AG04450 (cell line): ENCODE data around the gene MAN1C1. TPM values are rescaled to one million over a fixed set of nuclear protein-coding genes. Genes with fewer than 3 reads are reported as not detected.

Experiments
- CTCF ChIA-PET: fragments of 300-600, 350-600 bp; formaldehyde crosslinking; extraction: SDS; loops from one replicate; lab custom pipeline; 2022; ENCODE audit warnings: antibody characterized with exemption, inconsistent platforms; lab: Charles Lee
- POLR2A ChIA-PET: fragments of 350-600 bp; formaldehyde crosslinking; extraction: SDS; loops from one replicate; lab custom pipeline; 2021; ENCODE audit warnings: antibody characterized with exemption, inconsistent platforms; lab: Yijun Ruan, JAX
- DNase-seq: peaks from one replicate; pipeline ENCODE4 v3.0.0-alpha.2; 2011; ENCODE audit warnings: low read depth, low spot score
- H3K27ac ChIP-seq: one replicate; pipeline ENCODE4 v1.5.1; 2012; ENCODE audit warnings: low read depth, low read length, control low read depth
- H3K27me3 ChIP-seq: one replicate; pipeline ENCODE4 v1.6.0; 2012; ENCODE audit warnings: low read length; ENCODE audit not compliant: control insufficient read depth, insufficient read depth
- H3K4me3 ChIP-seq: 2 replicates; pipeline ENCODE4 v1.5.1; 2011; ENCODE audit warnings: mild to moderate bottlenecking, low read depth, low read length, control low read depth
- H3K9me3 ChIP-seq: 2 replicates; pipeline ENCODE4 v1.5.1; 2012; ENCODE audit warnings: low read length; ENCODE audit not compliant: control insufficient read depth, insufficient read depth
- polyA plus RNA-seq: library from polyadenylated mRNA; depleted of rRNA; stranded (reverse); fragments of >200 nt; gene quantifications from 2 replicates; pipeline ENCODE4 v1.2.3, GENCODE V29; 2011
- TF ChIP-seq, protein P1 (sequence below): IDR thresholded peaks from 2 replicates; pipeline ENCODE4 v1.5.1; 2011; ENCODE audit warnings: low read depth, low read length, control low read depth, inconsistent platforms

Gene MAN1C1
- polyA plus RNA-seq, 1 experiment: 16.9 TPM

DNA sequence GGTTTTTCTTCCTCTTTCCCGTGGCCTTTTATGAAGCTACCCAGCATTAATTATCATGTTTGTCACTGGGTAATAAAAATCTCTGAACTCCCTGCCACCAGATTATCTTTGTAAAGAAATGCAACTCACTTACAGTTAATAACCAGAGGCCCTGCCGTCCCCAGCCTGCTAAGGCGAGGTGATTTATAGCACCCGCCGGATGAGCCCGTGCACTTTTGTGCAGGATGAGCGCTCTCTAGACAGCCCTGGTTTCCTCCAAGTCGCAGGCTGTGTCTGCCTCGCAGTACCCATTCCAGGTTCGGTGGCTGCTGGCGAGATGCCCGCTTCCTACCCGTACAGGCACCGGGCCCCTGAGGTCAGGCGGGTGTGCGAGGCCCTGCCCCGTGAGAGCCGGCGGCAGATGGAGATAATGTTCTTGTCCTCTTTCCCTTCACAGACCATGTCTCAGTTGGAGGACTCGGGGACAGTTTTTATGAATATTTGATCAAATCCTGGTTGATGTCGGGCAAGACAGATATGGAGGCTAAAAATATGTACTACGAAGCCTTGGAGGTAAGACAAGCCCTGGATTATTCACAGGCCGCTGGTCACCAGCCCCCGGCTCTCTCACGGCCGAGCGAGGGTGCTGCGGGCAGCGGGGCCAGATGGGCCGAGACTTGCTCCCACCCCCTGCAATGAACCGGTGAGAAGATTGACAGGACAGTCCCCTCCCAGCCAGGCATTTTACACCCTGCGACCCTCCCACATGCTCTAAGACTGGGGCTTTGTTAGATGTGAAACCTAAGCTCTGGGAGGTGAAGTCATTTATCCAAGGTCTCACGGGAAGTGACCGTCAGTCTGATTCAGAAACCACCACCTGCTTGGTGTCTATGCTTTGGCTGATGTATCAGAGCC, 154.9 kb downstream of the MAN1C1 start:
- TF ChIP-seq, protein P1, sequence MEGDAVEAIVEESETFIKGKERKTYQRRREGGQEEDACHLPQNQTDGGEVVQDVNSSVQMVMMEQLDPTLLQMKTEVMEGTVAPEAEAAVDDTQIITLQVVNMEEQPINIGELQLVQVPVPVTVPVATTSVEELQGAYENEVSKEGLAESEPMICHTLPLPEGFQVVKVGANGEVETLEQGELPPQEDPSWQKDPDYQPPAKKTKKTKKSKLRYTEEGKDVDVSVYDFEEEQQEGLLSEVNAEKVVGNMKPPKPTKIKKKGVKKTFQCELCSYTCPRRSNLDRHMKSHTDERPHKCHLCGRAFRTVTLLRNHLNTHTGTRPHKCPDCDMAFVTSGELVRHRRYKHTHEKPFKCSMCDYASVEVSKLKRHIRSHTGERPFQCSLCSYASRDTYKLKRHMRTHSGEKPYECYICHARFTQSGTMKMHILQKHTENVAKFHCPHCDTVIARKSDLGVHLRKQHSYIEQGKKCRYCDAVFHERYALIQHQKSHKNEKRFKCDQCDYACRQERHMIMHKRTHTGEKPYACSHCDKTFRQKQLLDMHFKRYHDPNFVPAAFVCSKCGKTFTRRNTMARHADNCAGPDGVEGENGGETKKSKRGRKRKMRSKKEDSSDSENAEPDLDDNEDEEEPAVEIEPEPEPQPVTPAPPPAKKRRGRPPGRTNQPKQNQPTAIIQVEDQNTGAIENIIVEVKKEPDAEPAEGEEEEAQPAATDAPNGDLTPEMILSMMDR: no peak
- H3K9me3 ChIP-seq: no peaks in the 10 kb centered on the region
- peaks cover 3% of the 10 kb centered on the region for H3K27me3 ChIP-seq
- H3K4me3 ChIP-seq: no peak overlapping the region
- POLR2A ChIA-PET: no interaction called here
- no peak for DNase-seq
- H3K27ac ChIP-seq: no peak overlapping the region
- CTCF ChIA-PET: no interaction called here

DNA sequence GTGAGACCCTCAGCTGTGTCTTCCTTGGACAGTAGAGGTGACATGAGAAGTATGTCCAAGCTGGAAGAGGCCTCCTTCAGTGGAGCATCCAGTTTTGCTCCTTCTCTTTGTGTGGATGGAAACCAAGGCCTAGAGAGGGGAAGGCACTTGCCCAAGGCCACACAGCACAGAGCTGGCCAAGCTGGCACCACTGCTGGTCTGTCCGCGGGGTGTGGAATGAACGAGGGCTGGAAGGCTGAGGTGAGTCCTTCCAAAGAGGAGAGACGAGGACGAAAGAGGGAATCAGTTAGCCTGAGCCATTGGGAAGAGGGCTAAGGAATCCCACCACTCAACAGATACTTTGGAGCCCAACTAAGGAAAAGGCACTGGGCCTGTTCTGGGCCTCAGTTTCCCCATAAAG, 155.6 kb downstream of the MAN1C1 start:
- ChIA-PET CTCF (no interaction called here), POLR2A (no interaction called here)
- Histone ChIP-seq H3K27me3 (peaks cover 3% of the 10 kb centered on the region), H3K9me3 (no peaks in the 10 kb centered on the region), H3K4me3 (no peak overlapping the region), H3K27ac (no peak overlapping the region)
- DNase-seq: no peak
- TF ChIP-seq, protein P1: no peak

DNA sequence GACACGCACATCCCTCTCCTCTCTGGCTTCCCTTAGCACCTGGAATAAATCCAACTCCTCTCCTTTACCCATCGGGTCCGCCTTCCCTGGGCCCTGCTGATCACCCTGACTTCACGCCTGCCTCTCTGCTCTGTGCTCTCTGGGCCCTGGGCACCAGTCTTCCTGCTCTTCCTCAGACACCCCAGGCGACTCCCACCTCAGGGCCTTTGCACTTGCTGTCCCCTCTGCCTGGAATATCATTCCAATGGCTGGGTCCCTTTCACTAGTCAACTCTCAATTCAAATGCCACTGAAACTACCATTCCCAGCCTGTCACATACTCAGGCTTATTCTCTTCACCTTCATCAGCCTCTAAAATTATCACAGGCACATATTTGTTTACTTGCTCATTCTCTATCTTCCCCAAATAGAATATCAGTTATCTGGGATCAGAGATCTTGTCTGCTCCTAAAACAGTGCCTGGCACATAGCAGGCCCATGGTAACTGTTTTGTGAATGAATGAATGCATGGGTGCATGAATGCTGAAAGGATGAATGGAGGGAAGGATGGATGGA, 156.2 kb downstream of the MAN1C1 start:
- Histone ChIP-seq H3K27me3 (peaks cover 3% of the 10 kb centered on the region), H3K4me3 (no peak overlapping the region), H3K27ac (no peak overlapping the region), H3K9me3 (no peaks in the 10 kb centered on the region)
- TF ChIP-seq, protein P1: no peak
- ChIA-PET POLR2A (no interaction called here), CTCF (no interaction called here)
- DNase-seq: no peak

DNA sequence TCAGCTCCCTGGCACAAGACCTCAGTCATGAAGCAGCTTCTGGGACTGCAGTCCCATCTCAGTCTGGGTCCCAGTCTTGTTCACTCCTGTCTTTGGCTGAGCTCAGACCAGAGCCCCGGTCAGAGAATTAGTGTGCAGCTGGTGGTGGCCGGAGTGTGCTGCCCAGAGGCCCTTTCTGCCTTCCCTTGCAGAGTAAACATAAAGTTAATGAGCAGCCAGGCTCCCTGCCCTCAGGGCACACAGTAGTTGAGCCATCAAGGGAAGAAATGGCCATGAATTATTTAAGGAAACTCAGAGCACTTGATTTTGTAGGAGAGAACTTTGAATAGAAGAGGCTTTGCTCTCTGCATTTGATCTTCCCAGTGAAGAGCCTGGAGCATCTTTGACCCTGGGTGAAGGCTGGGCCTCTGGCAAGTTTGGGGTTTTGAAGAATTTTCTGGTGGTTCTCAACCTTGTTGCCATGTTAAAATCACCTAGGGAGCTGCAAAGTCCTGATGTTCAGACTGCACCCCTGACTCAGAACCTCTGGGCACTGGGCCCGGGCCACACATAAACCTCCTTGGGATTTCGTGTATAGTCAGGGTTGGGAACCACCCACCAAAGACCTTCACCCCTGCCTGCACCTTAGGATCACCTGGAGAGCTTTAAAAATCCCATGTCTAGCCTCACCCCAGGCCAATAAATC, 157.0 kb downstream of the MAN1C1 start:
- TF ChIP-seq, protein P1: no peak

More for the DNA sequence above, 157.0 kb downstream of the MAN1C1 start:
- ChIA-PET CTCF (no interaction called here), POLR2A (no interaction called here)
- Histone ChIP-seq H3K27me3 (peaks cover 3% of the 10 kb centered on the region), H3K27ac (no peak overlapping the region), H3K9me3 (no peaks in the 10 kb centered on the region), H3K4me3 (no peak overlapping the region)
- DNase-seq: no peak
